Central memory CD4-positive, alpha-beta T cell (primary cell): ENCODE measurements around the gene SEMA3D.

ENCODE experiments used
- DNase-seq: peaks from one replicate; pipeline ENCODE4 v3.0.0; 2022

SEMA3D gene

GRCh38 chr7:85074016-85074415 is 112.8 kb downstream of the SEMA3D start:
- no peak for DNase-seq

DNA sequence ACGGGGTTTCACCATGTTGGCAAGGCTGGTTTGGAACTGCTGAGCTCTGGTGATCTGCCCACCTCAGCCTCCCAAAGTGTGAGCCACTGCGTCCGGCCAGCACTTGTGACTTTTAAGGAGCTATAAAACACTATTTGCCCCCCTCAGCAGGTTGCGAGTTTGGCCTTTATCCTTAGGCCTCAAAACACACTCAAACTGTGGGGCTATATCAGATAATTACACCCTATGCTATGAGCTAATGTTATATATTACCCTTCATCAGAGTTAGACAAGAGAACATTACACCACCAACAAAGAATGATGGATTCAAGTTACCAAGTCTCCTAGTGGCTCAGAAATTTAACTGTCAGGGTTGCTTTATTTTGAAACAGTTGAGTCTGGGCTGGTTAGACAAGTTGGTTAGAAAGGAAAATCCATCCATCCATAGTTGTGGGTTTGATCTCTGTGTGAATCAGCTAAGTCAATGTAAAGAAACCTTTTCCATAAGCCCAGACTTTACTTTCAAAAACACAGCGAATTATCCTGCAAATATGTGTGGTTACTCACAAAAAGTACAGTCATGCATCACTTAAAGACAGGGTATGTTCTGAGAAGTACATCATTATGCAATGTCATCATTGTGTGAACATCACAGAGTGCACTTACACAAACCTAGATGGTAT is 115.8 kb downstream of the SEMA3D start:
- no peak for DNase-seq

DNA sequence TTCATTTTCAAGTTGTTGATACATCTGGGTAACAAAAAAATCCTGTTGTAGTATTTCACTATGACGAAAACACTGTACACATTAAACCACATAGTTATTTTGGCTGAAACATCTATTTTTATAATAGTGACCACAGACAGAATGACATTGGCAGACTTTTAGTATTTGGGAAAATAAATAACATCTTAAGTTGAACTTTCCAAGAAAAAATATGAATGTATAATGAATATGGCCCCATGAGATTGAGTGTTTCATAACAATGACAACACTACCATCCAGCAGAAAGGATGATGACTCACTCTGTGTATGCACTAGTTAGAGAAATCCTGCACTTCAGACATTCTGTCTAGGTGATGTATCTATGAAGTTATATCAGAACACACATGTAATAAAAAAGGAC is 118.1 kb downstream of the SEMA3D start:
- DNase-seq, result no peak

- DNase-seq, result no peak
Observed at GRCh38 chr7:85067371-85067770, 119.5 kb downstream of the SEMA3D start.

GRCh38 chr7:85065888-85066485 is 120.9 kb downstream of the SEMA3D start:
- DNase-seq, result no peak

GRCh38 chr7:85065306-85065705 is 121.5 kb downstream of the SEMA3D start:
- DNase-seq, result no peak

DNA sequence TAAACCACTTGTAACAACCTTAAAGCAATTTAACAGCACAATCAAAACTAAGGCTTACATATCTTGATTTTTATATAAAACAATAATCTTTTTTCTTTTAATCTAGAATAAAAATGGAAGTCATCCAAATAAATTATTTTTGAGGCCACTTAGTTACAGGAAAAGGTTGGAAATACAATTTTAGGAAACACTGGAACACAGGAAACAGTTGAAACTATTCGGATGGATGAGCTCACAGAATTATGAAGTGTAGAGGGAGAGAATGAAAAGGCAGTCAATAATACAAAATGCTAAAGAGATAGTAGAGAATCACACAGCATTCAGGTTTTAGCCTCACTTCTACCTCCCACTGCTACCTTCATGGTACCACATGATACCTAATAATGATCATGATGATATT is 124.2 kb downstream of the SEMA3D start:
- DNase-seq, result no peak

- no peak for DNase-seq
Observed at GRCh38 chr7:85061456-85061855, 125.4 kb downstream of the SEMA3D start.

GRCh38 chr7:85060696-85061095 is 126.2 kb downstream of the SEMA3D start:
- DNase-seq, result no peak

GRCh38 chr7:85055906-85056305 is 130.9 kb downstream of the SEMA3D start:
- no peak for DNase-seq

GRCh38 chr7:85055196-85055595 is 131.7 kb downstream of the SEMA3D start:
- DNase-seq, result no peak

- DNase-seq, result no peak
Observed at GRCh38 chr7:85054306-85054705, 132.6 kb downstream of the SEMA3D start.

DNA sequence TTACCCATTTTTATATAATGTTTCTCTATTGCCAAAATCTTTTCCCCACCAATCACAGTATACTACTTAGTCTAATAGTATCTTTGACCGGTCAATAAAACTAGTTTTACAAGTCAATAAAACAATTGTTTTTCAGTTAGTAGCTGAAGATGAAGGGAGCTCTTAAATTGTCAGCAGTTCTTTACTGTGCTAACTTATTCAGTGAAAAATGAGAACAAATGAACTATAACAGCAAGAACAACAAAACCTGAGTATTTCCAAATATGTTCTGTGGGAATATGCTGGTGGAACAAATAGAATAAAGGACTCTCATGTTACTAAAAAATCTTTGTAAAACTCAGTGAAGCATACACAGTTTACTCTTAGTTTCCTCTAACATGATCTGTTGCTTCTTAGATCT is 134.0 kb downstream of the SEMA3D start:
- DNase-seq, result no peak

GRCh38 chr7:85052056-85052737 is 134.7 kb downstream of the SEMA3D start:
- no peak for DNase-seq

- DNase-seq, result no peak
Observed at GRCh38 chr7:85046534-85046933, 140.3 kb downstream of the SEMA3D start.

DNA sequence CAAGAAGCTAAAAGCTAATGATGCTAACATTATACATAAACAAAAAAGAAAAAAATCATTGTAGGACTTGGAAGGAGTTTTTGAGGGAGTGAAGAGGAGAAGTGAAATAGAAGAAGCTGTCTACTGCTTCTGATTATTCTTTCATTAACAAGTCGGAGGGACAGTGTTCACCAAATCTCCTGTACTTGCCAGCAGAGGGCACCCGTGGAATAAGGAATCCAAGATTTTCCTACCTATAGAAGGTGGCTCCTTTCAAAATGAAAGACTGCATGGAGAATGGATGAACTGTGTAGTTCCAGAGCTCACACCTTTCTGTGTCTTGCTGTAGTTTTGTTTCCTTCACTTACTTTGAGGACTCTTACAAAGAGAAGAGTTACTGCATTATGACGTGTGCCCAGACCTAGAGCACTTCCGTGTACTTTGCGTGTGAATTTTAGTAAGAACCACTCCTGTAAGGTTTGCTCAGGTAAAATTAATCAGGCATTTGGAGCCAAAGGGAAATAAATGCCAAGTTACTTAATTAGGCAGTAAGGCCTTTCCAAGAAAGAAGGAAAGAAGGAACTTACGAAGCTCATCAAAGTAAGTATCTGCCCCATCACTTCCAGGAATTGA is 145.1 kb downstream of the SEMA3D start:
- DNase-seq, result no peak

- no peak for DNase-seq
Observed at GRCh38 chr7:85039196-85039923, 147.5 kb downstream of the SEMA3D start.

- no peak for DNase-seq
Observed at GRCh38 chr7:85038466-85038865, 148.4 kb downstream of the SEMA3D start.

GRCh38 chr7:85033263-85033662 is 153.6 kb downstream of the SEMA3D start:
- DNase-seq, result no peak

DNA sequence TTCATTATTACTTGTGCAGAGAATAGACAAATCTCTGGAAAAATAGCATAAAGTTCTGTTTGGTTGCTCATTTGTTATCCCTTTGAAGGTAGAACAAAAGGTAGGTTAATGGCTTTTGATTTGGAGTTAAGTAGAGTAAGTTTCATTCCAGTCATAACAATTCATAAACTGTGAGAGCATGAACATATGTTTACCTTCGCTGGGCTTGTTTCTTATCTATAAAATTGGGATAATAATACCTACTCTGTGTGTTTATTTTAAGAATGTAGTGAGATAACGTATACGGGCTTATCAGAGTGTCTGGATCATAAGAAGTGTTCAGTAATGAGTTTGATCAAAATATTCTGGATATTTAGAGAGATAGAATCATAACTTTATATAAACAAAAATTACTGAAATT is 155.4 kb downstream of the SEMA3D start:
- DNase-seq, result no peak

GRCh38 chr7:85030893-85031292 is 156.0 kb downstream of the SEMA3D start:
- no peak for DNase-seq

- no peak for DNase-seq
Observed at GRCh38 chr7:85025312-85025756, 161.5 kb downstream of the SEMA3D start.

DNA sequence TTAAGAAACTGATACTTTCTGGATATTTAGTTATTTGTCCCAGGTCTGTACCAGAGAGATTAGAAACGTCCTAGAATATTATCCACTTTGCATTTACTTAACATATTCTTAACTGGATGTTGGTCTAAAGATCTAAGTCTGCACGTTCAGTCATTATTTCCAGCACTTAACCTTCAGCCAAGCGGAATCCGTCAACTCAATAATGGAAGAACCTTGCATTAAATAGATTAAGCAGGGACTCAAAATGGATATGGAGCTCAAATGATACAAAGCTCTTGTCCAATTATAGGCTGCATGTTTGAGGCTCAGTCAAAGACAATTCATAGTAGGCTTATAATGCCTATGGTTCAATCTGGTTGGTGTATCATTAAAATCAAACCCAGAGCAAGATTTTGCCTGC is 162.9 kb downstream of the SEMA3D start:
- DNase-seq, result no peak
